Measurements from ENCODE around the gene PLCXD3.

The PLCXD3 gene

DNA sequence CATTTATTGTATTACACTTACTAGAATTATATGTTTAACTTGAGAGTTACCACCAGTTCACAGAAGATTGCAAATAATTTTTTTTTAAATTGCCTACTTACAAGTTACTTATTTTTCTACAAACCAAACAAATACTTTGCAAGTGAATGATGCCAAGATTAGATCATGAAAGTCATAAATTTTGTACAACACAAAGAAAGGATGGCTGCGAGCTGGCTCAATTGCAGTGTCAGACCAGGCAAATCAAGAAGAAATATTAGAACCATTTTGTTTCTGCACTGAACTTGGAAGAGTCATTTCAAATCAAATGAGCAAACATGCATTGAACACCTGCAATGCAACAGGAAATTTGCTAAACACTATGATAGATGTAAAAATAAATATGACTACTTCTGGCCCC lies 97.3 kb downstream of the PLCXD3 start:
- DNase-seq (ENCODE audit: low spot score): no peak

DNA sequence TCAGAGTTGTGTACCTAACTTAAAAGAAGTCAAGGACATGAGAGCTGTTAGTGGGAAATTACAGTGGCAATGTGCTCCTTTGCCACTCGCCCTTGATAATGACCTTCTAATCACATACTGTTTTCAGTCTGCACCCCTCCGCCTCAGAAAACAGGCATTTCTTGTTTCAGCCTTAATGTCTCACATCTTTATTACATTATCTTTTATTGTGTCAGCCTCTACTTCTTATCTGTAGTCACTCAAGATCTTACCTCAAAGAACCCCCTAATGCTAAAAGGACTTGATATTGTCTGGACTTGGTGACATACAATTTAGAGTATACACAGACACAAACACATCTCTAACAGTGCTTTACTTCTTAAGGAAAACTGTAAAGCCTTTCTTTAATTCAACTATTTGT lies 97.9 kb downstream of the PLCXD3 start:
- no peak for DNase-seq (ENCODE audit: low spot score)

DNA sequence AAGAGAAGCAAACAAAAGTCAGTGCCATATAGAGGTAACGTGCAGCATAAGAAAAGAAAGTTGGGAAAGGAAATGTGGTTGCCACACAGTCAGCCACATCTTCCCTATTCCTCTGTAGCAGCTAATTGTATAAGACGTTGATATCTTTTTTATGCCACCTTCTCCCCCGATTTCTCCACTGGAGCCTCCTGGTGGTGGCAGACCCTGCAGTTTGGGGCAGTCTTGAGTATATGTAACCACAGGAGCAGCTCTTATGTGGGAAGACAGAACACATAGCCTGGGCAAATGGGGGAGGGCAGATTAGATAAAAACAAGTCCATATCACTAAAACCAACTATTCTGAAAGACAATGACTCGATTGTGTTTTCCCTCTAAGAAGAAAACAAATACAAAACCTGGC lies 99.7 kb downstream of the PLCXD3 start:
- DNase-seq (ENCODE audit: low spot score): no peak

DNA sequence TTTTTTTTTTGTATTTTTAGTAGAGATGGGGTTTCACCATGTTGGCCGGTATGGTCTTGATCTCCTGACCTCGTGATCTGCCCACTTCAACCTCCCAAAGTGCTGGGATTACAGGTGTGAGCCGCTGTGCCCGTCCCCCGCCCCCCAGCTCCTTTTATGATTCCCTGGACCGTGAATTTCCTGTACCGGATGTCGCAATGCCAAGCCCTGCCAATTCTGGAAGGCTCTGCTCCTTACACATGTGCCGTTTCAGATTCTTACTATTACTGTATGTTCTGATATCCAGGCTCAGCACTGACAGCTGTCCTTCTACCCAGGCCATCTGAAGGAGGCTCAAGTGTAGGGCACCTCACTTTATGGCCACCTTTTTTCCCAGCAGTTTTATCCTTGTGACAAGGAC lies 100.1 kb downstream of the PLCXD3 start:
- DNase-seq (ENCODE audit: low spot score): no peak

DNA sequence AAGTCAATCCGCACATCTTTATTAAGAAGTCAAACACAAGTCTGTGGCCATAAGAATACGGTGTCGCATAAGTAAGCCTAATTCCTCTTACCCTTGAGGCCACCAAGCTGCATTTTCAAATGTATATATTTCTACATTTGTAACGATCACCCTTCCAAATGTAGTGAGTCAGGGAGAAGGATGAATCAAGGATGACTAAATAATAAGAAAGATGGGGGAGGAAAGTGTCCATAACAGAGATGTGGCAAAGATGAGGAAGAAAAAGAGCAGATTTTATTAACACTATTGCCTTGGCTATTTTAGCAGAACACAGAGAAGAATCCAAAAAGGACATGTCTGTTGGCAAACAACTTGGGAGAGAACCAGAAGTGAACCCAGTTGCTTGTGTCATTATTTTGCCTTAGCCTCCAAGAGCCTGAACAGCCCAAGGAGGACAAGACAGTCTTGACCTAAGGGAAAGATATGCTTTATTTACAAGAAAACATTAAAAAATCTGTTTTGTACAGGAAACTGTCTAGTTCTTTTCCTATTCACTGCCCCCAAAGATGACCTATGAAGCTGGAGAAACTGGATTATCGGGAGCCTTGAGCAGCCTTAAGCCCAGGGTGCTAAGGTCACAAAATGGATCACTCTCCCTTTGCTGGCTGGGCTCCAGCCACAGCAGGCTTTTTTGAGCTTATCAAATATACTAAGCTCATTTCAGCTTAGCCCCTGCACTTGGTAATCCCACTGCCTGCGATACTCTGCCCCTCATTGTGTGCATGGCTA lies 101.5 kb downstream of the PLCXD3 start:
- peak; percentile 44 for DNase-seq (ENCODE audit: low spot score)

DNA sequence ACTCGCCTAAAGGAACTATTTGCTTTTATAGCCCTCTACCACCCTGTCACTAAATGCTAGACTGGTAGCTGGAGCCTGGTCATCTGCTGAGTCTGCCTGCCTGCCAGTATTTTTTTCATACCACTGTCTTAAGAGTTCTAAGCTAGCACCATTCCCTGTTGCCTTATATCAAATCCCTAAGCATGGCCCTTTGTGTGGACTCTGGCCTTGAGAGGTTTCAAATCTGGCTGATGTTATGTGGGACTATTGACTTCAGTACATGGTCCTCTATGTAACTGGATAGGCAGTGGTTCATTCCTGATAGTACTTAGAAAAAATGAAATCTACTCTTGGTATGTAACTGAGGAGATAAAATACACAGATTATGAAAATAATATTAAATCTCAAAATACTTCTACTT lies 103.5 kb downstream of the PLCXD3 start:
- DNase-seq (ENCODE audit: low spot score): no peak

DNA sequence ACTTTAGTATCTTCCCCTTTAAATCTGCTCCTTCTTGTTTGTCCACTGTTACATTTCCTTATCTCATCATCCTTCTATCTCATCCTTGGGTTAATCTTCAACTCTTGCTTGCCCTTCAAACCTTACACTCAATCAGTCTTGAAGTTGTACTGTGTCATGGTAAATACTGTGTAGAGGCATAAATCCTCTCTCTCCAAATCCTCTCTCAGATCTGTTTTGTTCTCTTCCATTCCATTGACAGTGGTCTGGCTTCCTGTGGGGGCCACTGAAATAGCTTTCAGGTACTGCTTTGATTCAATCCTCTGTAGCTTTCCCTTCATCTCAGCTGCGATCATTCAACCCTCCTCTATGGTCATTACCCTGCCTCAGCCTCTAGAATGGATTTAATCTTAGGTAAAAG lies 104.0 kb downstream of the PLCXD3 start:
- DNase-seq (ENCODE audit: low spot score): peak; percentile 53

DNA sequence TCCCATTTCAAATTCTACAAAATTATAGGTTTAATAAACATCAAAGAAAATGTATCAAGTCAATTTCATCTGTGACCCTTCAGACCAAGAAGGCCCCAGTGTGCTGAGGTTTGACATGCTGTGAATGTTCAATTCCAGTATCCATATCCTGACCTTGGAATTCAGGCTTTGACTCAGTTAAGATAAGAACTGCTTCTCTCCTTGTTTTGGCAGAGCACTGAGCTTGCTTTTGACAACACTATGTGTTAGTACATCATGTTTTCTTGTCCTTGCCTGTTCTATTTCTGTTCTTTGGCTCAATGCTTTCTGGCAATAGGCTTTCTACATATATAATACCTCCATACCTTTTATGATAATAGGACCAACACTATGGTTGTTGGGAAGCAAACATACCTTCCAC lies 105.6 kb downstream of the PLCXD3 start:
- no peak for DNase-seq (ENCODE audit: low spot score)

DNA sequence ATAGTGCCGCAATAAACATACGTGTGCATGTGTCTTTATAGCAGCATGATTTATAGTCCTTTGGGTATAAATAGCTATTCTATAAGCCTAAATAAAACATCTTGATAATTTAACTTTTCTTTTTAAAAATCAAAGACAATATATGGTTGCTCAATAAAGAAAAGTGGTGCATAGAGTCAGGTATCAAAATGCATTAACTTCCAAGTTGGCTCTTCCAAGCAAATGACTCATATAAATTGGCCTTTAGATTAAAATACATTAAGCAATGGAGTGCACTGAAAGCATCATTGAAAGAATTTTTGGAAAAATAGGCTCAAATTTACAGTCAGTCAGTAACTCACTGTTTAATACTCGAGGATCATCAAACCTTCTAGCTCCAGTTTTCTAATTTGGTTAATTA lies 106.6 kb downstream of the PLCXD3 start:
- DNase-seq (ENCODE audit: low spot score): no peak

DNA sequence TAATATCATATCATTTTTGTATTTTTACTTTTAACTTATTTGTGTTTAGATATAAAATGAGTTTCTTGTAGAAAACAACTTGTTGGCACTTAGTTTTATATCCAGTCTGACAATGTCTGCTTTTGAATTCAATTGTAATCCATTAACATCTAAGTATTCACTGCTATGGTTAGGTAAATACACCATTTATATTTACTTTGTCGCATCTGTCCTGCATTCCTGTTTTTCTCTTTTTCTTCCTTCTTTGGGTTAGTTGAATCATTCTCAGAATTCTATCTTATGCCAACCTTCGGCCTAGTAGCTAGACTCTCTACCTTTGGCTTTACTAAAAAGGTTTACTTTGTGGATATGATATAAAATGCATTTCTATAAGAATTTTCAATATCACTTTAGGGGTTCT lies 107.6 kb downstream of the PLCXD3 start:
- DNase-seq (ENCODE audit: low spot score): no peak

DNA sequence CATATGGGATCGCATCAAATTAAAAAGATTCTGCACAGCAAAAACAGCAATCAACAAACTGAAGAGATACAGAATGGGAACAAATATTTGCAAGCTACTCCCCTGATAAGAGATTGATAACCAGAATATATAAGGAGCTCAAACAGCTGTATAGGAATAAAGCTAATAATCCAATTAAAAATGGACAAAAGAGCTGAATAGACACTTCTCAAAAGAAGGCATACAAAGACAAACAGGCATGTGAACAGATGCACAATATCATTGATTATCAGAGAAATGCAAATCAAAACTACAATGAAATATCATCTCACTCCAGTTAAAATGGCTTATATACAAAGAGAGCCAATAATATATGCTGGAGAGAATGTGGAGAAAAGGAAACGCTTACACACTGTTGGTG lies 110.6 kb downstream of the PLCXD3 start:
- no peak for DNase-seq (ENCODE audit: low spot score)

DNA sequence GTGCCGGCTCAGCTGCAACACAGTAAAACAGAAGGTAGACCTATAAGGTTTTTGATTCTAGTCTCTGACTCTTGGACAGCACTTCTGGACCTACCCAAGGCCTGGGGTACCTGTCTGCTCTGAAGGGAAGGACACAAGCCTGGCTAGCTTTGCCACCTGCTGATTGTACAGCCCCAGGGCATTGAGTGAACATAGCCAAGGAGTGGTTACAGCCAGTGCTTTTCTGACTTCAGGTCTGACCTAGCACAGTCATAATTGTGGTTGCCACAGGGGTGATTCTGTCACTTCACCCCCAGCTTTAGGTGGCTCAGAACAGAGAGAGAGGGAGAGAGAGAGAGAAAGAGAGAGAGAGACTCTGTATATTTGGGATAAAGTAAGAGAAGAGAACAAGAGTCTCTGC lies 118.4 kb downstream of the PLCXD3 start:
- no peak for DNase-seq (ENCODE audit: low spot score)

DNA sequence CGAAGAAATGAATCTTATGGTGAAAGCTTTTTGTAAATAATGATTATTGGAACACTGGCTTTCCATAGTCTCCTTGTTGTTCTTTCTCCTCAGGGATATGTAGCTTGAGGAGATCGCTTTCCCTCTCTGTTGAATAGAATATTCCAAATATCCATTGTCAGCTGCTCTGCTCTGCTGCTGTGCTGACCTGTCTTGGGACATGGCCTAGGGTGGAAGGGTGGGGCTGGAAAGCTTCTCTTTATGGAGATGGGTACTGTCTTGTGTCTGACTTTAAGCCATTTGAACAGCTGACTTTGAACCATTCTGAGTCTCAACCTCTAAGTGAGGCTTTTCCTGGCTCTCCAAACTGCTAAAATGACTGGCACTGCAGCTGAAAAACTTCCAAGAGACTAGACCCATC lies 135.8 kb downstream of the PLCXD3 start:
- DNase-seq (ENCODE audit: low spot score): no peak

DNA sequence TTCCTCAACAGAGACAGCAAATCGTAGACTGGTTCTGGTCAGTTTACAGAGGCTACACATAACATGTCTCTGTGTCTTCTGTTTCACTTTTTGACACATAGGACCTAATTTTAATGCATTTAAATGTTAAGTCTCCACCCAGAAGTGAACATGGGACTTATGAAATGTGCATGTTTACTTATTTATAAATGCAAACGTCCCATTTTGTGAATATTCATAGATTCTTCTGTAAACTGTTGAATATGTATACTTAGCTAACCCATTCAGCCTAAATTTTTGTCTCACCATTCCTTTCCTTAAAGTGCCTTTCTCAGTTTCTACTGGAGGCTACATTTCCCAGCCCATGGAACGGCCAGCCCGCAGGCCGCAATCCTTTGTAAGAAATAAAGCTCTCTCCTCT lies 137.2 kb downstream of the PLCXD3 start:
- no peak for DNase-seq (ENCODE audit: low spot score)

DNA sequence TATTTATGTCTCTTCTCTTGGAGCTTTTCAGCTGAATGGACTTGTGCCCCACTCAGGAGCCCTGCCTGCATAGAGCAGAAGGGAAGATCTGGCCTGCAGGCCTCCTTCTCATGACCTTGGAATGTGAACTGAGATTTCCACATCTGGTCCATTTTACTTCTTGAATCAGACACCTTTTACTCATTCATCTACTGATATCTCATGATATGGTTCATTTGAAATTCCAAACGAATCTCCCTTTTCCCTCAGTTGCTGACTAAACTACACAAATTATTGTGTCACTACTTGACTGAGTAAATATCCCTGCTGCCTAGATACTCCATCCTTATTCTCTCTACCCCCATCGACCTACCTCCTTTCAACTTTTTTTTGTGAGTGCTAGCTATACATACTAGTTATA lies 138.7 kb downstream of the PLCXD3 start:
- DNase-seq (ENCODE audit: low spot score): peak; percentile 74

DNA sequence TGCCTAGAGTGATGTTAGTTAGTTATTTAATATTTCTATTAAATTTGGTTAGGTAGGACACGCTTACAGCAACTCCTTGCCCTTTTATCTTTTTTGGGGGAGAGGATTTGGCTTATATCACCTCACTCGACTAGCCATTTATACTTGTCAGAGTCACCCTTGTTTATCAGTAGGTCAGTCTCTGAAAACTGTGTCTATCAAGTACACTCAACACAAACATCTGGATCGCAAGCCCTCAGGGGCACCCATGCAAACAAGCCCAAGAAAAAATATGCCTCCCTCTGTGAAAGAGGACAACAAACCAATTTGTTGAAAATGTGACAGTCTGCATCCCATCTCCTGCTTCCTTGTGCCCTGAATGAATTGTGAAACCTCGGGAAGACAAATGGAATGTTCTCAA lies 139.9 kb downstream of the PLCXD3 start:
- no peak for DNase-seq (ENCODE audit: low spot score)

DNA sequence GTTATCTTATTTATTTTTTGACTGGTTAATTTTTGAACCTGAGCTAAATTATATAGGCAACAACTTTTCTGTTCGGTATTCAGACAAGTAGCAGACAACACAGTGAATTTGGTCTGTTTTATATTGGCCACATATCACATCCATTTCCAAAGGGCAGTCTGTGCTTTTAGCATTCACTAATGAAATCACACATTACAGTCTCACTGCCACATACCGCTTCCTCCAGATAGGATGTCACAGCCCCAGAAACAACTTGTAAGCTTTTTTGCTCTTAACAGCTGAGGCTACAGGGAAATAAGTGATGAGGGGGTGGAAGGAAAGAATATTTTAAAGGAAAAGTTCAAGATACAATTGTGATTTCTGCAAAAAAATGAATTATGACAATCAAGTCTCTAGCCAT lies 140.6 kb downstream of the PLCXD3 start:
- no peak for DNase-seq (ENCODE audit: low spot score)

DNA sequence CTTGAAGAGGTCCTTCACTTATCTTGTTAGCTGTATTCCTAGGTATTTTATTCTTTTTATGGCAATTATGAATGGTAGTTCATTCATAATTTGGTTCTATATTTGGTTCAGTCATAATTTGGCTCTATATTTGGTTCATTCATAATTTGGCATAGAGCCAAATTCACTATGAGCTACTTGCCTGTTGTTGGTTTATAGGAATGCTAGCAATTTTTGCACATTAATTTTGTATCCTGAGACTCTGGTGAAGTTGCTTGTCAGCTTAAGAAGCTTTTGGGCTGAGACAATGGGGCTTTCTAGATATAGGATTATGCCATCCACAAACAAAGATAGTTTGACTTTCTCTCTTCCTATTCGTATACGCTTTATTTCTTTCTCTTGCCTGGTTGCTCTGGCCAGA lies 142.2 kb downstream of the PLCXD3 start:
- DNase-seq (ENCODE audit: low spot score): no peak

DNA sequence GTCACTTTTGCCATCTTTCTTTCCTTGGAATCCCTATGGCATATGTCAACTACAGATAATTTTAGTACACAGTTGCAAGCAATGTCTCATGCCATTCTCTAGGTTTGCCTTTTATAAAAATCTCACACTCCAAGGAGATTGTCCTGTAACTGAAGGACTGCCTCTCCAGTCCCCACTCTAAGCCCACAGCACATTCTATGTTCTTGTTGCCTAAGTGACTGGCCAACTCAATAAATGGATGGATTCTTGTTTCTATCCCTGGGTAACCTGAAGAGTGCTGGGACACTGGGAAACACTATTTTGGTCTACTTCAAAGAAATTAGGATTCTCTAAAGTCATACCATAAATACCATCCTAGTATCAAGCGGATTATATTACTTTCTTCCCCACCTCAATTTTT lies 145.0 kb downstream of the PLCXD3 start:
- DNase-seq (ENCODE audit: low spot score): no peak

DNA sequence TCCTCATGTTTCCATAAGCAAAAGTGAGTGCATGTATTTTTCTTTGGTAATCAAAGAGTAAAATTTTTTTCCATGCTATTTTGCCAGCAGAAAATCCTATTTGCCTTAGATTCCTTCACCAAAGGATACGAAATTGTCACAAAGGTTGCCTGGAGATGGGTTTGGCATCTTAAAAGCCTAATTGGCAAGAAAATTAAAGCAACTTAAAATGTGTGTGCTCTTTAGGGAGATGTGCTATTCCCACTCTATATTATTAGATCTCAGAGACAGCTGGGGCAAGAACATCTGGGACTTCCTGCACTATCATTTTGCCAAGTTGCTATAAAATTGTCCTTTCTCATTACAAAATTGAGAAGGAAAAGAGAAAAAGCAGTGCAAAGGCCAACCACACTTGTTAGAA lies 146.1 kb downstream of the PLCXD3 start:
- no peak for DNase-seq (ENCODE audit: low spot score)

DNA sequence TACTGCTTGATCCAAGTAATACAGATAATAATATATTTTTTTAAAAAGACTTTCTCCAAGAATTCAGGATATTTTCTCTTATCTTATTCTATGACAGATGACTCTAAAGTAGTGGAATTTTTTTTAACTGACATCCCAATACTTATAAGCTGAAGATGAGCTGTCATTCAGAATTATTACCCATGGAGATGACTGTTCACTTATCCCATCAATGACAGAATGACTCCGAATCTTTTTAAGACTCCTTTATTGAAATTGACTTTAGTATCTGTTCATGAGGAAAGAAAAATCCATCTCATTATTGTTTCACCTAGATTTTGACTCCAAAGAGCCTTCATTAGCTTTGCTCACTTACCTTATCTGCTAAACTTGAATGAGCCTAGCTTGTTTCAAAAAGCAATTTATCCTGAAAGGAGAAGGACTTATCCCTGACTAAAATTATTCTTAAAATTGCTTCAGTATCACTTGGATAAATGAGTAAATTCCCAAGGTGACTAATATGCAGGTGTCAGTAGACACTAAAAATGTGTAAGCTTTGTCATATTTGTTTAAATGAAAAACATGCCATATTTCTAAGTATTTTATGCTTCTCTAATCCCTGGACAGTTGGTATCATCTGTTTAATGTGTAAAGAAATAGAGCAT lies 146.9 kb downstream of the PLCXD3 start:
- DNase-seq (ENCODE audit: low spot score): no peak

DNA sequence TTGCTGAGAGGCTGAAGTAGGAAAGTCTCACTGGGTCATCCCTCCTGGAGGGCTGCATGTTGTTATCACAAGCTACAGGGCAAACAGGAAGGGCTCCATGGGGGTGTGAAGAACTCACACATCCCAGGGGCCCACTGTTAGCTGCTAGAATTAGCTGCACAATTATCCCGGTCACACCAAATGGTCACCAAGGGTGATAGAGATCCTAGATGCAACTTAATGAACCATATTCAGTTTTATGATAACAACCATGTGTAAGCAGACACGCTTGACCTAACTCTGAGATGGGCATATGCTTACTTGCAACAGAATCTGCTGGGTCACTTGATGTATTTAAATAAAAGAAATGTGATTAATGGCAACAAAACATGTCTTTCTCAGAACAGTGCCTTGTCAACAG lies 153.6 kb downstream of the PLCXD3 start:
- no peak for DNase-seq (ENCODE audit: low spot score)

DNA sequence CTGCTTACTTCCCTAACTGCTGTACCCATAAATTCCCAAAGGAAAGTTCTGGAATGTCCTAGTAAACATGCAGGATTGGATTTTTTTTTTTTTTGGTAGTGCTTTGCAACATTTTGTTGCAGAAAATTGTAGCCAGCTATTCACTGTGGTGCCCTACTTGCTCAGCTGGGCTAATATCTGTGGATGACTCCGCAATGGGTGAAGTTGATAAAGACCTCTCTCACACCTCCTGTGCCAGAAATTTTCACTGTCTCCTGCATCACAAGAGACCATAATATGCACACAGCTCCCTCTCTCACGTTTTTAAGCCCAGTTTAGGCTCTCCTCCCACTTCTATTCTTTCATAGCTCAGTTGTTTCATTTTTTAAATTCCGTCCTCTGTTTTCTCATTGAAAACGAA lies 160.6 kb downstream of the PLCXD3 start:
- no peak for DNase-seq (ENCODE audit: low spot score)

DNA sequence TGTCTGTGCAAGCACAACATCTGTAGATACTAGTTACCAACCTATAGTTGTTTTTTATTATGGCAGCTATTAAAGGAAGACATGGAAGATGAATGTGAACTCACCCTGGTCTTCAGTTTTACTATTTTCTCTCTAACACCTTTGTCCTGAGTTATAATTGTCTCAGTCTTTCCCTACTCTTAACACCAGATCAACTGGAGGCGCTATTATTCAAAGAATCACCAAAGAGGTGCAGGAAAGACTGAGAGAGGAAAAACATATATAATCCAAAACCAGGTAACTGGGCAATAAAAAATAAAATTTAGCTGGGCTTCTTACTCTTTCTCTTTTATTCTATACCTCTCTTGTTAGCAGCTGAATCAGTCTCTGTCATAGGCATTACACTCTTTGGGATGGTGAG lies 162.8 kb downstream of the PLCXD3 start:
- DNase-seq (ENCODE audit: low spot score): no peak

Measured in kidney tubule cell (primary cell).